HepG2 (cell line): ENCODE results near the gene DAPK1. TPM values are rescaled to one million over a fixed set of nuclear protein-coding genes. Genes with fewer than 3 reads are reported as not detected.

Experiments
- IRF2 ChIP-seq: IDR thresholded peaks from 2 replicates; pipeline ENCODE4 v1.6.1; 2018; ENCODE audit warnings: missing genetic modification reagents, missing compliant biosample characterization
- KDM5A ChIP-seq: fragments of 200-600 bp; sonication (generic); IDR thresholded peaks from 2 replicates; pipeline ENCODE4 v1.7.0; 2018; ENCODE audit warnings: antibody characterized with exemption, mild to moderate bottlenecking, low read length, borderline replicate concordance
- MTF1 ChIP-seq: sonication (generic); formaldehyde crosslinking; IDR thresholded peaks from 2 replicates; pipeline ENCODE4 v1.5.0; 2020; ENCODE audit warnings: missing genetic modification reagents
- NFYC ChIP-seq: IDR thresholded peaks from 2 replicates; pipeline ENCODE4 v1.6.1; 2016; ENCODE audit warnings: missing genetic modification reagents, missing compliant biosample characterization
- PLSCR1 ChIP-seq: sonication (generic); formaldehyde crosslinking; IDR thresholded peaks from 2 replicates; pipeline ENCODE4 v1.5.0; 2020; ENCODE audit warnings: missing genetic modification reagents, mild to moderate bottlenecking, borderline replicate concordance
- PTBP1 ChIP-seq: fragments of 200-400 bp; formaldehyde crosslinking; IDR thresholded peaks from 2 replicates; pipeline ENCODE4 v1.6.1; 2018; ENCODE audit warnings: low read length, low read depth; ENCODE audit not compliant: poor library complexity, severe bottlenecking
- RELA ChIP-seq: sonication (generic); formaldehyde crosslinking; IDR thresholded peaks from 2 replicates; pipeline ENCODE4 v1.4.0; 2020; ENCODE audit warnings: missing genetic modification reagents
- TCF7 ChIP-seq: sonication (generic); IDR thresholded peaks from 2 replicates; pipeline ENCODE4 v1.6.1; 2016; ENCODE audit warnings: antibody characterized with exemption, low read depth
- TCF7L2 ChIP-seq: IDR thresholded peaks from 2 replicates; pipeline ENCODE4 v1.6.1; 2011; ENCODE audit warnings: mild to moderate bottlenecking, low read depth, low read length, moderate library complexity
- ZBTB20 ChIP-seq: sonication (generic); formaldehyde crosslinking; IDR thresholded peaks from 2 replicates; pipeline ENCODE4 v1.8.1; 2023; ENCODE audit warnings: missing genetic modification reagents, low read depth, mild to moderate bottlenecking, borderline replicate concordance
- ZNF251 ChIP-seq: sonication (generic); formaldehyde crosslinking; IDR thresholded peaks from 2 replicates; pipeline ENCODE4 v1.9.0; 2021; ENCODE audit warnings: mild to moderate bottlenecking, missing genetic modification reagents
- ZNF512B ChIP-seq: sonication (generic); formaldehyde crosslinking; IDR thresholded peaks from 2 replicates; pipeline ENCODE4 v1.5.1; 2020; ENCODE audit warnings: missing genetic modification reagents, mild to moderate bottlenecking, borderline replicate concordance
- polyA plus RNA-seq, 8 experiments: library from polyadenylated mRNA; depleted of rRNA in 3 of 8; stranded (reverse) in 7 of 8; unstranded in 1 of 8; fragments of >200 nt; fragmentation: Illumina TruSeq in 4 of 8; extraction: Trizol in 4 of 8; gene quantifications; 2 replicates each; pipeline versions ENCODE4 v1.2.1 to v1.2.3, GENCODE V29; 2011 to 2016; ENCODE audit warnings: low read depth in 4 of 8, missing spikeins in 1 of 8, mixed read lengths in 1 of 8; ENCODE audit not compliant: insufficient read depth in 1 of 8
- total RNA-seq, 5 experiments: library from RNA; depleted of rRNA; stranded (reverse); fragments of >200 nt; fragmentation: Illumina TruSeq; extraction: Trizol; gene quantifications; 2 replicates each; pipeline ENCODE4 v1.2.3, GENCODE V29; 2016; ENCODE audit warnings: low read depth in 1 of 5
- TF ChIP-seq, protein P1 (sequence below): IDR thresholded peaks from 2 replicates; pipeline ENCODE4 v1.6.1; 2016; ENCODE audit warnings: low read depth, missing genetic modification reagents, missing compliant biosample characterization

Gene DAPK1
- total and polyA plus RNA-seq, 2 of the 13 experiments (the other 11 are each of a cell fraction or from before 2014, with no cell fraction given): 35.7 to 35.9 TPM

DNA sequence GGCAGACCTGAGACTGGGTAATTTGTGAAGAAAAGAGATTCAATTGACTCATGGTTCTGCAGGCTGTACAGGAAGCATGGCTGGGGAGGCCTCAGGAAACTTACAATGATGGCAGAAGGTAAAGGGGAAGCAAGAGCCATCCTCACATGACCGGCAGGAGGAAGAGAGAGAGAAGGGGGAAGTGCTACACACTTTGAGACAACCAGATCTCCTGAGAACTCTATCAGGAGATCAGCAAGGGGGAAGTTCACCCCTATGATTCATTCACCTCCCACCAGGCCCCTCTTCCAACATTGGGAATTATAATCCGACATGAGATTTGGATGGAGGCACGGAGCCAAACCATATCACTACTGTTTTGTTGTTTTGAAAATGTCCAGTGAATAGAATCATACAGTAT, 110.2 kb downstream of the DAPK1 start (continued):
- TF ChIP-seq ZNF512B: no peak
- no peak for TF ChIP-seq ZNF251 (CRISPR knock-in tag)
- no peak for TF ChIP-seq ZBTB20
- TF ChIP-seq TCF7: no peak
- TF ChIP-seq PTBP1: no peak
- no peak for TF ChIP-seq PLSCR1 (CRISPR knock-in tag)
- no peak for TF ChIP-seq RELA (CRISPR knock-in tag)
- no peak for TF ChIP-seq TCF7L2
- TF ChIP-seq, protein P1, sequence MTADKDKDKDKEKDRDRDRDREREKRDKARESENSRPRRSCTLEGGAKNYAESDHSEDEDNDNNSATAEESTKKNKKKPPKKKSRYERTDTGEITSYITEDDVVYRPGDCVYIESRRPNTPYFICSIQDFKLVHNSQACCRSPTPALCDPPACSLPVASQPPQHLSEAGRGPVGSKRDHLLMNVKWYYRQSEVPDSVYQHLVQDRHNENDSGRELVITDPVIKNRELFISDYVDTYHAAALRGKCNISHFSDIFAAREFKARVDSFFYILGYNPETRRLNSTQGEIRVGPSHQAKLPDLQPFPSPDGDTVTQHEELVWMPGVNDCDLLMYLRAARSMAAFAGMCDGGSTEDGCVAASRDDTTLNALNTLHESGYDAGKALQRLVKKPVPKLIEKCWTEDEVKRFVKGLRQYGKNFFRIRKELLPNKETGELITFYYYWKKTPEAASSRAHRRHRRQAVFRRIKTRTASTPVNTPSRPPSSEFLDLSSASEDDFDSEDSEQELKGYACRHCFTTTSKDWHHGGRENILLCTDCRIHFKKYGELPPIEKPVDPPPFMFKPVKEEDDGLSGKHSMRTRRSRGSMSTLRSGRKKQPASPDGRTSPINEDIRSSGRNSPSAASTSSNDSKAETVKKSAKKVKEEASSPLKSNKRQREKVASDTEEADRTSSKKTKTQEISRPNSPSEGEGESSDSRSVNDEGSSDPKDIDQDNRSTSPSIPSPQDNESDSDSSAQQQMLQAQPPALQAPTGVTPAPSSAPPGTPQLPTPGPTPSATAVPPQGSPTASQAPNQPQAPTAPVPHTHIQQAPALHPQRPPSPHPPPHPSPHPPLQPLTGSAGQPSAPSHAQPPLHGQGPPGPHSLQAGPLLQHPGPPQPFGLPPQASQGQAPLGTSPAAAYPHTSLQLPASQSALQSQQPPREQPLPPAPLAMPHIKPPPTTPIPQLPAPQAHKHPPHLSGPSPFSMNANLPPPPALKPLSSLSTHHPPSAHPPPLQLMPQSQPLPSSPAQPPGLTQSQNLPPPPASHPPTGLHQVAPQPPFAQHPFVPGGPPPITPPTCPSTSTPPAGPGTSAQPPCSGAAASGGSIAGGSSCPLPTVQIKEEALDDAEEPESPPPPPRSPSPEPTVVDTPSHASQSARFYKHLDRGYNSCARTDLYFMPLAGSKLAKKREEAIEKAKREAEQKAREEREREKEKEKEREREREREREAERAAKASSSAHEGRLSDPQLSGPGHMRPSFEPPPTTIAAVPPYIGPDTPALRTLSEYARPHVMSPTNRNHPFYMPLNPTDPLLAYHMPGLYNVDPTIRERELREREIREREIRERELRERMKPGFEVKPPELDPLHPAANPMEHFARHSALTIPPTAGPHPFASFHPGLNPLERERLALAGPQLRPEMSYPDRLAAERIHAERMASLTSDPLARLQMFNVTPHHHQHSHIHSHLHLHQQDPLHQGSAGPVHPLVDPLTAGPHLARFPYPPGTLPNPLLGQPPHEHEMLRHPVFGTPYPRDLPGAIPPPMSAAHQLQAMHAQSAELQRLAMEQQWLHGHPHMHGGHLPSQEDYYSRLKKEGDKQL (CRISPR knock-in tag): no peak
- no peak for TF ChIP-seq MTF1
- TF ChIP-seq KDM5A: no peak
- no peak for TF ChIP-seq NFYC (CRISPR knock-in tag)
- TF ChIP-seq IRF2 (CRISPR knock-in tag): no peak
